SH-SY5Y (cell line): ENCODE data around the gene SLC46A2.

ENCODE experiments used
- GATA2 ChIP-seq: IDR thresholded peaks from 2 replicates; pipeline ENCODE4 v1.6.1; 2011; ENCODE audit warnings: mild to moderate bottlenecking, low read depth, low read length
- GATA3 ChIP-seq: IDR thresholded peaks from 2 replicates; pipeline ENCODE4 v1.6.1; 2011; ENCODE audit warnings: low read depth, mild to moderate bottlenecking, low read length, moderate library complexity

GRCh38 chr9:112872019-112872418 lies 18.7 kb downstream of the SLC46A2 start:
- TF ChIP-seq GATA2 (no peak), GATA3 (no peak)
